ENCODE results near the gene ZXDB.
"Not testable (repeated sequence)": the region's sequence is repeated elsewhere in the genome, so short reads cannot be mapped to it uniquely, and the experiment has no call there.

ZXDB gene

DNA sequence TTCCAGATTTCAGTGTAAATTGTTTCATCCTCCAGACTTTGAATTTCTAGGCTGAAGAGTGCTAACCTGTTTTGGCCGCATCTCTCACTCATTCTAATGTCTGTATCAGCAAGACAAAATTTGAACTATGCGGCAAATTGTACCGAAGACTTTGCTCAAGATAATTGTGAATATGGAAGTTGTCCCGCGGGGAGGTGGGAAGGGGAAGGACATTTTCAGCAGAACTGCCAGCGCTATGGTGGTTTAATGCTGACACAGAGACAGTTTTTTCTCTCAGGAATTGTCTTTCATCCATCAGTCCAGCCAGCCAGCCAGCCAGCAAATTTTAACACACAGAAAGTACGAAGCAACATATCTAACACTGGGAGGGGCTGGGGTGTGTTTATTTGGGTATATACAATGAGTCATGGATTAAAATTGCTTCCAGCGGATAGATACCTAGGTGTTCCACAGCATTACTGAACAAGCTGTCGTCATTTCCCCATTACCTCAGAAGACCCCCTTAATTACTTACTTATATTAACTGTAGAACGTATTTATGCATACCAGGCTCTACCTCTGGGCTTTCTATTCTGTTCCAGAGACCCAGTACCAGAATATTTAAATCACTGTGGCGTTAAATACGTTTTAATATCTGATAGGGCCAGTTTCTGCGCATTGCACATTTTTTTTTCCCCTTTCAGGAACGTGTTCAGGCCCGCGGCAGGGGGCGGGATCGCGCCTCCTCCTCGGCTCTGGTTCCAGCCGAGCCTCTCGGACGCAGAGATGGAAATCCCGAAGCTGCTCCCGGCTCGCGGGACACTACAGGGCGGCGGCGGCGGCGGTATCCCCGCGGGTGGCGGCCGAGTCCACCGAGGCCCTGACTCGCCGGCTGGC is at the start of gene ZXDB:
TSS of gene ZXDB (plus strand) at position 728 of the 876 bp plus-strand sequence. CDS start at position 766, 38 bp downstream.
- DNase-seq = peak; percentile 22

DNA sequence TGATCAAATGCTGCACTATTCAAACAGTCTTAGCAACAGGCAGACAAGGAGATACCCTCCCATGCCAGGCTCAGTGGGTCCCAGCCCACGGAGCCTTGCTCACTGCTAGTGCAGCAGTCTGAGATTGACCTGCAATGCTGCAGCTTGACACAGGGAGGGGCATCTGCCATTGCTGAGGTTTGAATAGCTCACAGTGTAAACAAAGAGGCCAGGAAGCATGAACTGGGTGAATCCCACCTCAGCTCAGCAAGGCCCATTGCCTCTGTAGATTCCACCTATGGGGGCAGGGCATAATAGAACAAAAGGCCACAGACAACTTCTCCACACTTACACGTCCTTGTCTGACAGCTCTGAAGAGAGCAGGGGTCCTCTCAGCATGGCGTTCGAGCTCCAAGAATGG is 26.6 kb upstream of the ZXDB start:
- no peak for DNase-seq

DNA sequence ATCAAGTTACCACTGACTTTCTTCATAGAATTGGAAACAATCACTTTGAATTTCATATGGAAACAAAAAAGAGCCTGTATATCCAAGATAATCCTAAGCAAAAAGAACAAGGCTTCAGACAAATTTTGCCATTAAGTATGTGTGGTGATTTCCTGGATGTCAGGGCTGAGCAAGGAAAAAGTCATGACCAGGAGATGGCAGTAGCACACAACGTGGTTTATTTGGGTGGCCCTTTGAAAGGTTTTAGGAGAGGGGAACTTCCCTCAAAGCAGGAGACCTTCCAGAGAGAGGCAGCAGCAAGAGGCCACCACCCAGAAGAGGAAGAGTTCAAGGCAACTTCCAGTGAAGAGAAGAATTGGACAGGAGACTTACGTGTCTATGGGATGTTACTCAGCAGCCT is 18.1 kb upstream of the ZXDB start:
- peak; percentile 32 for DNase-seq

DNA sequence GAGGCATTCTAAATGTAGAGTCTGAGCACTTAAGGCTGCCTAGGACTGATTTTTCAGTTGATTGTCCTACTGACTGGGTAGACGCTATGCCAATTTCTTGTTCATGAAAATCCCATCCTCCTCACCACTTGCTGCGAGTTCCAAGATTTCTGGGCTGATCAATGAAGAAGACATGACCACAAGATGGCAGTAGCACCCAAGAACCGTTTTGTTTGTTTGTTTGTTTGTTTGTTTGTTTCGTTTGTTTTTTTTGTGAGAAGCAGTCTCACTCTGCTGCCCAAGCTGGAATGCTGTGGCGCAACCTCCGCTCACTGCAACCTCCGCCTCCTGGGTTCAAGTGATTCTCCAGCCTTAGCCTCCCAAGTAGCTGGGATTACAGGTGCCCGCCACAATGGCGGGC is 8.9 kb upstream of the ZXDB start:
- DNase-seq = not testable (repeated sequence)

DNA sequence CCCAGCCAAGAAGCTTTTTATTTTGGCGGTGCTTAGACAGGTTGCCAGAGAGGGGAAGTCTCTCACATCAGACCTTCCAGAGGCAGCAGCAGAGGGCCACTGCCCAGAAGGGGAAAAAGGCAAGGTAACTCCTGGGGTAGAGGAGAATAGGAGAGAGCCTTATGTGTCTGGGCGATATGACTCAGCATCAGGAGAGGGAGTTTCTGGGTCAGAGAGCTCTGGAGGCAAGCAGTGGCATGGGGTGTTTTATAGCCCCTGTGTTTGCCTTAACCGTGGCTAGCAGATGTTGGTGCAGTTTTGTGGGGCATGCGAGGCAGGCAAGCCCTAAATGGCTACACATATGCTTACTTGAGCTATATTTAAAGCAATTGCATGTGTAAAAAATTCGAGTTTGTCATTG is 8.3 kb upstream of the ZXDB start:
- DNase-seq = no peak

DNA sequence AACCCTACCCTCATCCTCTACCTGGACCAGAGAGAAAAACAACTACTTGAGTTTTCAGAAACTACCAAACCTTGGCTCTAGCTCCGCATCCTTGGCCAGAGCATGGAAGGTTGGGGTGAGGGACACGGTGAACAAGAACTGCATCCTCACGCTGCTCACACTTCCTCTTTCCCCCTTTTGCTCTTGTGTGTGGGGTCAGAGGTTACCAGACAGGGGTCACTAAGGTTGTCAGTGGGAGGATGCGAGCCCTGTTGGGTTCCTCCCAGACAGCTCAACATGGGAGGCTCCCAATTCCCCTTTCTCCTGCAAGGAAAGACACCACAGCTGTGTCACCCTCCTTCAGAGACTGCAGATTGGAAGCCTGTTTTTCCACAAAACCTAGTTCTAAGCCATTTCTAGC is 5.5 kb upstream of the ZXDB start:
- DNase-seq = no peak

DNA sequence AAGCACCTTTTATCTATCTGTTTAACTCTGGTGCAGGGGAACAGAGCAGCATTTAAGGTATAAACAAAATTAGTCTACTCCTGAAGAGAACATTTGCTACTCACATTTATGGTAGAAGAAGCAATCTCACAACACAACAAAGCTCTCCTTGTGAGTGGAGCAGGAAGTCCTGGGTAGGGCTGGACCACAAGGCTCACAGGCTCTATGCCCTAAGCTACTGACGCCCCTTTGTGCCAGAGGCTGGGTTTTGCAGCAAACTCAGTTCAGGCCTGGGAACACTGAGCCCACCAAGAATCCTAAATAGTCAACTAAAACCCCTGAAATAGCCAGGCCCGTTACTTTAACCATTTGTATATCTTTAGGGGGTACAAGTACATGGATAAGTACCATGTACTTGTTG is 4.7 kb upstream of the ZXDB start:
- no peak for DNase-seq

DNA sequence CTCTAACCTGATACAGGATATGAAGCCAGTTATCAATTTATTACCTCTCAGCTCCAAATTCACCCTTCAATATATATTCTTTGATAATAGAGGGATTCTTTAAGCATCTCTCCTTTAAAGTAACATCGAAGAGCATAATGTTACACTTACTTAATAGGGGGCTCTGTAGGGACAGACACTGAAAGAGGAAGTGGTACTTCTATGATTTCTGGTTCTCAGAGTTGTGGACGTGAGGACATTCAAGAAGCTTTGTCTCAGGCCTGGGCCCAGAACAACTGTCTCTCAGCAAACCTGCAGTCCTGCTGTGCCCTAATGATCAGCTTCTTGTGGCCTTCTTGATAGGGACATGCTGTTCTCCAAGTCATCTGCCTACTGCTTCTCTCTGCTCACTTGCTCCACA is 4.2 kb upstream of the ZXDB start:
- peak; percentile 2 for DNase-seq

DNA sequence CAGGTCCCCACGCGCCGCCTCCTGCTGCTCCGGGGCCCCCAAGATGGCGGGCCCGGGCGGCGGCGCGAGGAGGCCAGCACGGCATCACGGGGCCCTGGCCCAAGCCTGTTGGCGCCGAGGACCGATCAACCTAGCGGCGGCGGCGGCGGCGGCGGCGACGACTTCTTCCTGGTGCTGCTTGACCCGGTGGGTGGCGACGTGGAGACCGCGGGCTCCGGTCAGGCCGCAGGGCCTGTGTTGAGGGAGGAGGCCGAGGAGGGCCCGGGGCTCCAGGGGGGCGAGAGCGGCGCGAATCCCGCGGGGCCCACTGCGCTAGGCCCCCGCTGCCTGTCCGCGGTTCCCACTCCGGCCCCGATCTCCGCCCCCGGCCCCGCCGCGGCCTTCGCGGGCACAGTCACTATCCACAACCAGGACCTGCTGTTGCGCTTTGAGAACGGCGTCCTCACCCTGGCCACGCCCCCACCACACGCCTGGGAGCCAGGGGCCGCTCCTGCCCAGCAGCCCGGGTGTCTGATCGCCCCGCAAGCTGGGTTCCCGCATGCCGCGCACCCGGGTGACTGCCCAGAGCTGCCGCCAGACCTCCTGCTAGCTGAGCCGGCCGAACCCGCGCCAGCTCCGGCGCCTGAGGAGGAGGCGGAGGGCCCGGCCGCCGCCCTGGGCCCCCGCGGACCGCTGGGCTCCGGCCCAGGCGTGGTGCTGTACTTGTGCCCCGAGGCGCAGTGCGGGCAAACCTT is 516 bp downstream of the ZXDB start:
- DNase-seq = peak; percentile 14

DNA sequence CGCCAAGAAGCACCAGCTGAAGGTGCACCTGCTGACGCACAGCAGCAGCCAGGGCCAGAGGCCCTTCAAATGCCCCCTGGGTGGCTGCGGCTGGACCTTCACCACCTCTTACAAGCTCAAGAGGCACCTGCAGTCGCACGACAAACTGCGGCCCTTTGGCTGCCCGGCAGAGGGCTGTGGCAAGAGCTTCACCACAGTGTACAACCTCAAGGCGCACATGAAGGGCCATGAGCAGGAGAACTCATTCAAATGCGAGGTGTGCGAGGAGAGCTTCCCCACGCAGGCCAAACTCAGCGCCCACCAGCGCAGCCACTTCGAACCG is 1.0 kb downstream of the ZXDB start:
- DNase-seq = peak; percentile 54

DNA sequence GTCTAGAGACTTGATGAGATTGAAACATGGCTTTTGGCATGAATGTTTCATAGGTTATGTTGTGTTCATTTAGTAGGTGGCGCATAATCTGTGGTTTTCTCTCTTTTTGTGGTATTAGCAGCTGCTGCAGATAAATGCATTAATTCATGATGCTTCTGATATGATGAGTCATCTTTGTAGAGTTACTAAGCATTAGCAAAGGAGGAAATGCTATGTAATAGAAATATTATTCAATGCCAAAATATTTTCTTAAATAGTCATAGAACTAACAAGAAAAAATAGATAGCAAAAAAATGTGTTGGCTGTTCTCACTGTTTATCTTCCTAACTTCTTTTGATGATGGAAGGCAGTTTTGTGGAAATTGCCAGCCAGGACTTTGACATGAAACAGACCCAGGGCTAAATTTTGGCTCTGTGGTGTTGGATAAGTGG is 3.6 kb downstream of the ZXDB start:
- peak; percentile 62 for DNase-seq

DNA sequence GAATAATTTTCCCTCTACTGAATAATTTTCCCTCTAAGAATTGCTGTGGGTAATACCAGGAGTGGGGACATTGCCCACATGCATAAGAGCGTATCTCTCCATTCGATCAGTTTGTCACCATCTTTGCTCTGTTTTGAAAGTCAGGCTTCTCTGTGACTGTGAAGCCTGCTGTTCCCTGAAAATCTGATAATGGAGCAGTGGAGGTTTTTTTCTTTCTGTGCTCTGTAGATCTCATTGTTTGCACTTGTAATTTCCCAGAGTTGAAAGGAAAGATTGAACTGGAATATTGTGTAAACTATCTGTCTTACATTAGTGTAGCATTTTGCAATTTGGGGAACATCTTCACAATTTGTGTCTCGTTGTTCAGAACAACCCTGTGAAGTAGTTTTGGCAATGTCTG is 4.3 kb downstream of the ZXDB start:
- peak; percentile 8 for DNase-seq

DNA sequence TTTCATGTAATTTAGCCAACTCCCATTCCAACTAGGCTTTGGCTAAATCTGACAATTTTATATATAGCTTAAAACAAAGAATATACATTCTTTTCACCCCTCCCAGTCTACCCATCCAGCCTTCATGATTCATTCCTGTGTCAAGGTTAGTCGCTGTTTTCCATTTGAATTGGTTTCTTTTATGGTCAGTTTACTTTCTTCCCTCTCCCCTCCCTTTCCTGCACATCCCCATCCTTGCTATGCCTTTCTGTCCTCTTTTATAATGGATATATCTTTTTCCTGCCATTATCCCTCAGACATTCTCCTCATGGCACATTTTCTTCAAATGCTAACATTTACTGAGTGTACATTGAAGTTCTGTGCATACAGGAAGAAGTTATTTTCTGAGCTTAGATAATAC is 4.7 kb downstream of the ZXDB start:
- no peak for DNase-seq

DNA sequence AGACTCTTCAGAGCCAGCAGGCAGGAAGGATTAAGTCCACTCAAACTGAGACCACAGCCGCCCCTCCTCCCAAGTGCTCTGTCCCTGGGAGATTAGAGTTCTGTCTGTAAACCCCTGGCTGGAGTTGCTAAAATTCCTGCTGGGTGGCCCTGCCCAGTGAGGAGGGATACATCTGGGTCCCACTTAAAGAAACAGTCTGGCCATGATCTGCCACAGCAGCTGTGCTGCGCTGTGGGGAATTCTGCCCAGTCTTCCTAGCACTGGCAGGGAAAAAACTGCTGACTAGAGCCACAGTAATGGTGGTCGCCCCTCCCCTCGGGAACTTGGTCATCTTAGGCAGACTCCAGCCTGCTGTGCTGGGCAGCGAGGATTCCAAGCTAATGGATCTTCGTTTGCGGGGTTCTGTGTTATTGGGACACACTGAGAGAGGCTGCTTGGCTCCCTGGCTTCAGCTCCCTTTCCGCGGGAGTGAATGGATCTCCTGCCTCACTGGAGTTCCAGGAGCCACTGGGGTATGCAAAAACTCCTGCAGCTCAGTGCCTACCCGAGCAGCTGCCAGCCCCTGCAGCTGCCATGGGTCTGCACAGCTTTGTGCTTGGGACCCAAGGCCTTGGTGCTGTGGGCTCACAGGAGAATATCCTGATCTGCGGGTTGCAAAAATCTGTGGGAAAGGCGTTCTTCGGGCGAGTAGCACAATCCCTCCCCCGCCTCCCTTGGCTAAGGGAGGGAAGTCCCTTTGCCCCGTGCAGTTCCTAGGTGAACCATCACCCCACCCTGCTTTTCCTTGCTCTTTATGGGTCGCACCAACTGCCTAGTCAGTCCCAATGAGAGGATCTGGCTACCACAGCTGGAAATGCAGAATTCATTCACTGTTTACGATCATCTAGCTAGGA is 15.7 kb downstream of the ZXDB start:
- no peak for DNase-seq

DNA sequence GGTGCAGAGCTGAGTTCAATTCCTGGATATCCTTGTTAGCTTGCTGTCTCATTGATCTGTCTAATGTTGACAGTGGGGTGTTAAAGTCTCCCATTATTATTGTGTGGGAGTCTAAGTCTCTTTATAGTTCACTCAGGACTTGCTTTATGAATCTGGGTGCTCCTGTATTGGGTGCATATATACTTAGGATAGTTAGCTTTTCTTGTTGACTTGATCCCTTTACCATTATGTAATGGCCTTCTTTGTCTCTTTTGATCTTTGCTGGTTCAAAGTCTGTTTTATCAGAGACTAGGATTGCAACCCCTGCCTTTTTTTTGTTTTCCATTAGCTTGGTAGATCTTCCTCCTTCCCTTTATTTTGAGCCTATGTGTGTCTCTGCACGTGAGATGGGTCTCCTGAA is 21.5 kb downstream of the ZXDB start:
- DNase-seq = not testable (repeated sequence)

DNA sequence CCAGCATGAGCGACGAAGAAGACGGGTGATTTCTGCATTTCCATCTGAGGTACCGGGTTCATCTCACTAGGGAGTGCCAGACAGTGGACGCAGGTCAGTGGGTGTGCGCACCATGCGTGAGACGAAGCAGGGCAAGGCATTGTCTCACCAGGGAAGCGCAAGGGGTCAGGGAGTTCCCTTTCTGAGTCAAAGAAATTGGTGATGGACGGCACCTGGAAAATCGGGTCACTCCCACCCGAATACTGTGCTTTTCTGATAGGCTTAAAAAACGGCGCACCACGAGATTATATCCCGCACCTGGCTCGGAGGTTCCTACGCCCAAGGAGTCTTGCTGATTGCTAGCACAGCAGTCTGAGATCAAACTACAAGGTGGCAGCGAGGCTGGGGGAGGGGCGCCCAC is 37.6 kb downstream of the ZXDB start:
- DNase-seq = not testable (repeated sequence)

DNA sequence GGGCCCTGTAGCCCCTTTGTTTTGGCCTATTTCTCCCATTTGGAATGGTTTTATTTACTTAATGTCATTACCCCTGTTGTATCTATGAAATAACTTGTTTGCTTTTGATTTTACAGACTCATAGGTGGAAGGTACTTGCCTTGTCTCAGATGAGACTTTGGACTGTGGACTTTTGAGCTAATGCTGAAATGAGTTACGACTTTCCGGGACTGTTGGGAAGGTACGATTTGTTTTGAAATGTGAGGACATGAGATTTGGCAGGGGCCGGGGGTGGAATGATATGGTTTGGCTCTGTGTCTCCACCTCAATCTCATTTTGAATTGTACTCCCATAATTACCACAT is 48.8 kb downstream of the ZXDB start:
- DNase-seq = no peak

DNA sequence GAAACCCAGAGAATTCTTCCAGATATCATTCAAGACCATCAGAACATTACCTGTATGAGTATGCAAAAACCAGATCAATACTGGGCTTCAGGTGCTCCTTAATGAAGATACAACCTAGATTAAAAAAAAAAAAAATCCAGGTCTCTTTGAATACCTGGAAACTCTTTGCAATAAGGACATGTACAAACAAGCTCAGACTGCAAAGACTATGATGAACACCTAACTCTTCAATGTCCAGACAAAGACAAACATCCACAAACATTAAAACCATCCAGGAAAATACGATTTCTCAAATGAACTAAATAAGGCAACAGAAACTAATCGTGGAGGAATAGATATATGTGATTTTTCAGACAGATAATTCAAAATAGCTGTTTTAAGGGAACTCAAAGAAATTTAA is 49.5 kb downstream of the ZXDB start:
- no peak for DNase-seq

DNA sequence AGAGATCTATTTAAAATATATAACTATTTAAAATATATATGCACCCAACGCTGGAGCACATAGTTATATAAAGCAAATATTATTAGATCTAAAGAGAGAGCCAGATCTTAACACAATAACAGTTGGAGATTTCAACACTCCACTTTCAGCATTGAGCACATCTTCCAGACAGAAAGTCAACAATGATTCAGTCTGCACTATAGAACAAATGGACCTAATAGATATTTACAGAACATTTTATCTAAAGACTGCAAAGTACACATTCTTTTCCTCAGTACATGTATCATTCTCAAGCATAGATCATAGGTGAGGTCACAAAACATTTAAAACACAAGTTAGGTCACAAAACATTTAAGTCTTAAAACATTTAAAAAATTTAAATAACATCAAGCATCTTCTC is 51.9 kb downstream of the ZXDB start:
- no peak for DNase-seq

DNA sequence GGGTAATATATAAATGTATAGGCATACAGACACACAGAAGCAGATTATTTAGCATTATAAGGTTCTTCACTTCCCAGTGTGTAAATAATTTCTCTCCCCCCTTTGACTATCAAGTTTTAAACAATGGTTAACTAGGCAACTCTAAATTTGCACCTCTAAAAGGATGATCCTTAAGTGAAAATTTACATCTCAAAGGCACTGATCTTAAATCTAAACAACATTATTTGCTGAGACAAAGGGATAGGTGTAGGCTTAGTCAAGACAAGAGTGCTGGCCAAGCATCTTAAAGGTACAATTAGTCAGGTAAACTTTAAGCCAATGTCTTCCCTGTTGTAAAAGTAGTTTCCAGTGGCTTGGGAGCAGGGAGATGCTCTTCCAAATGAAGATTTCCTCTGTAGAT is 55.2 kb downstream of the ZXDB start:
- DNase-seq = no peak
